Kidney epithelial cell (primary cell): Measurements from ENCODE around the gene RUNX2. TPM values are rescaled to one million over a fixed set of nuclear protein-coding genes. Genes with fewer than 3 reads are reported as not detected.

Source experiments
- DNase-seq: peaks from one replicate; pipeline ENCODE4 v3.0.0-alpha.2; 2010; ENCODE audit warnings: low read depth
- H3K27me3 ChIP-seq: 2 replicates; pipeline ENCODE4 v1.6.0; 2011; ENCODE audit warnings: low read length; ENCODE audit not compliant: control insufficient read depth, insufficient read depth
- H3K36me3 ChIP-seq: 2 replicates; pipeline ENCODE4 v1.5.1; 2011; ENCODE audit warnings: low read length; ENCODE audit not compliant: control insufficient read depth, insufficient read depth
- H3K4me3 ChIP-seq: 2 replicates; pipeline ENCODE4 v1.5.1; 2011; ENCODE audit warnings: low read depth, mild to moderate bottlenecking, control low read depth, low read length
- total RNA-seq: library from RNA; depleted of rRNA; stranded (reverse); fragments of >200 nt; gene quantifications from 2 replicates; pipeline ENCODE4 v1.2.3, GENCODE V29; 2015
- TF ChIP-seq, protein P1 (sequence below): IDR thresholded peaks from 2 replicates; pipeline ENCODE4 v1.5.1; 2011; ENCODE audit warnings: mild to moderate bottlenecking, moderate library complexity, low read length, control low read depth, inconsistent platforms; ENCODE audit not compliant: insufficient read depth, poor library complexity, severe bottlenecking

The RUNX2 gene
- total RNA-seq, 1 donor from 2014 or later, result 9.2 TPM

- peak; percentile 70 for DNase-seq
- TF ChIP-seq, protein P1, sequence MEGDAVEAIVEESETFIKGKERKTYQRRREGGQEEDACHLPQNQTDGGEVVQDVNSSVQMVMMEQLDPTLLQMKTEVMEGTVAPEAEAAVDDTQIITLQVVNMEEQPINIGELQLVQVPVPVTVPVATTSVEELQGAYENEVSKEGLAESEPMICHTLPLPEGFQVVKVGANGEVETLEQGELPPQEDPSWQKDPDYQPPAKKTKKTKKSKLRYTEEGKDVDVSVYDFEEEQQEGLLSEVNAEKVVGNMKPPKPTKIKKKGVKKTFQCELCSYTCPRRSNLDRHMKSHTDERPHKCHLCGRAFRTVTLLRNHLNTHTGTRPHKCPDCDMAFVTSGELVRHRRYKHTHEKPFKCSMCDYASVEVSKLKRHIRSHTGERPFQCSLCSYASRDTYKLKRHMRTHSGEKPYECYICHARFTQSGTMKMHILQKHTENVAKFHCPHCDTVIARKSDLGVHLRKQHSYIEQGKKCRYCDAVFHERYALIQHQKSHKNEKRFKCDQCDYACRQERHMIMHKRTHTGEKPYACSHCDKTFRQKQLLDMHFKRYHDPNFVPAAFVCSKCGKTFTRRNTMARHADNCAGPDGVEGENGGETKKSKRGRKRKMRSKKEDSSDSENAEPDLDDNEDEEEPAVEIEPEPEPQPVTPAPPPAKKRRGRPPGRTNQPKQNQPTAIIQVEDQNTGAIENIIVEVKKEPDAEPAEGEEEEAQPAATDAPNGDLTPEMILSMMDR, result no peak
- Histone ChIP-seq H3K27me3 (no peaks in the 10 kb centered on the region), H3K36me3 (no peaks in the 10 kb centered on the region), H3K4me3 (no peak overlapping the region)
These were observed 280.3 kb downstream of the RUNX2 start for GRCh38 chr6:45608252-45608913.

DNA sequence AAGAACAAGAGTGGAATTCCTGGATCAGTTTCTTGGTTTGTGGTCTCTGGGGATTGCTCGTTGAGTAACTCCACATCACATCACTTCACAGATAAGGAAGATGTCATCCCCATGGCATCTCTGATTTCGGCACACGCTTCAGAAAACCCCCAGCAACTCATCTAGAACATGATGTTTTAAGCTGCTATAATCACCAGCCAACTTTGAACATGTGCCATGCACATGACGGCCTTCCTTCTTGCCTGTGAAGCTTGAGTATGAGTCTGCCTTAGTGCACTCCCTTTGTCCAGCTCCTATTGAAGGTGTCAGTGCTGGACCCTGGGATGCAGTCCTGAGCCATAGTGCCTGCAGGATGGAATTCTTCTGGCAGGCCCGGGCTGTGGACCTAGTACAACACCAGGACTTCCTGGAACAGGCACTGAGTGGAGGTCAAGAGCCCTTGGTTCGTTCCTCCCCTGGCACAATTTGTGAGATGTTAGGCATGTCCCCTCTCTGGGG is 281.1 kb downstream of the RUNX2 start:
- no peaks in the 10 kb centered on the region for H3K27me3 ChIP-seq
- peak; percentile 76 for DNase-seq
- H3K36me3 ChIP-seq, result no peaks in the 10 kb centered on the region
- no peak overlapping the region for H3K4me3 ChIP-seq
- TF ChIP-seq, protein P1, result no peak

DNA sequence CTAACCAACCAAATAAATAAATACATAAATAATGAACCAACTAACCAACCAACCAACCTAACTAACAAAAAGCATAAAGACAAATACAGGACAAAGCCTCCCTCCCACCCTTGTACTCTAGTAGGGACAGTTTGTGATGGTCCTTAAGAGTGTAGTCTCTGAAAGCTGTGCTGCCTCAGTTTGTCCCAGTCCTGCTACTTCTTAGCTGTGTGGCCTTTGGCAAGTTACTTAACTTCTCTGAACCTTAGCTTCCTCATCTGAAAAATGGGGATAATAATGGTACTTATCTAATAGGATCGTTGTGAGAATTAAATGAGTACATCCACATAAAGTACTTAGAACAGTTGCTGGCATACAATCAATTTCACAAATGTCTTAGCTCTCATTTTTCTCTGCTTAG is 282.2 kb downstream of the RUNX2 start:
- no peaks in the 10 kb centered on the region for H3K36me3 ChIP-seq
- TF ChIP-seq, protein P1, result no peak
- no peaks in the 10 kb centered on the region for H3K27me3 ChIP-seq
- no peak overlapping the region for H3K4me3 ChIP-seq
- no peak for DNase-seq

DNA sequence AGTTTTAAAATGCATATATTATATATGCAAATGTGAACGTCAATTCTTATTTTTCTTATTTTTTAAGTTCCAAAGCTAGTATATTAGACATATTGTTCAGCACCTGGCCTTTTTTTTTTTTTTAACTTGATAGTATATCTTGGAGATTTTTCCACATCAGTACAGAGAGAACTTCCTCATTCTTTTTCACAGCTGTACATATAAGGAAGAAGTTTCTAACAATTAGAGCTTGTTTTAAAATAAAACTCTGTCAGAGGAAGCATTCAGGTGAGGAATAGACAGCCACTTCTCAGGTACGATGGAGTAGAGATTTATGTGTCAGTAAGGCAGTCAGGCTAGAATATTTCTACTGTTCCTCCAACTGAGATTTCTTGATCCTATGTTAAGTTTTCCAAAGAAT is 282.7 kb downstream of the RUNX2 start:
- Histone ChIP-seq H3K36me3 (no peaks in the 10 kb centered on the region), H3K27me3 (no peaks in the 10 kb centered on the region), H3K4me3 (no peak overlapping the region)
- DNase-seq, result no peak
- TF ChIP-seq, protein P1, result no peak

- TF ChIP-seq, protein P1, result no peak
- DNase-seq, result no peak
- Histone ChIP-seq H3K4me3 (no peak overlapping the region), H3K27me3 (no peaks in the 10 kb centered on the region), H3K36me3 (no peaks in the 10 kb centered on the region)
These were observed 283.4 kb downstream of the RUNX2 start for GRCh38 chr6:45611491-45611890.

DNA sequence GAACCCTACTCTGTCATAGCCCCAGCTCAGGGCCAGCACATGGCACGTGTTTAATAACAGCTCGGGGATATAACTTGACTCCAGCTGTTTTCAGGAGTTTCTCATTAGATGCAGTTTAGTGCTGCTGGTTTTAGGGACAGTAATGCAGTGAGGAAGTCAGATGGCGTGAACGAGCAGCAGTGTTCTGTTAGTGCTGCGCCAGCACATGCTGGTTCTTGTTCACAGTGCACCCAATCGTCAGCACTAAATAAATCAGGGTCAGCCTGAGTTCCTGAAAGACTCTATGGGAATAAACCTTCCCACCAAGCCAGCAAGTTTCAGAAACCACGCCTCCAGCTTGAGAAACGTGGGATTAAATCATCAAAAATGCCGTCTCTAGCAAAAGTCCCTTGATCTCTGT is 285.5 kb downstream of the RUNX2 start:
- Histone ChIP-seq H3K36me3 (no peaks in the 10 kb centered on the region), H3K4me3 (no peak overlapping the region), H3K27me3 (no peaks in the 10 kb centered on the region)
- TF ChIP-seq, protein P1, result no peak
- DNase-seq, result no peak
